ENCODE measurements around the gene AKT1S1.

DNA sequence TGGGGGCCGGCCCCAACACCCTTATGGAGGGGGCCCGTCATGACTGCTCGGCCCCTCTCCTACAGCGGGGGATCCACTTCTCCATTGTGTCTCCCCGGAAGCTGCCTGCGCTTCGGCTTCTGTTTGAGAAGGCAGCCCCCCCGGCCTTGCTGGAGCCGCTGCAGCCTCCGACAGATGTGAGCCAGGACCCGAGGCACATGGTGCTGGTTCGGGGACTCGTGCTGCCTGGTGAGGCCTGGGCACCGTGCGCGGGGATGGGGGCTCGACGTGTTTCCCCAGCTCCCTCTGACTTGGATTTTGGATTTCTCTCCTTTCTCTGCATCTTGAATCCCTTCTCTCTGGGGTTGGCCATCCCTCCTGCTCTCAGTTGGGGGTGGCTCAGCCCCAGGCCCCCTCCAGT is 47.4 kb downstream of the AKT1S1 start:
- no peak for TF ChIP-seq CTCF (IDR thresholded peaks at IDR 0.05)
- no peak for TF ChIP-seq POLR2A (IDR thresholded peaks at IDR 0.05)
